ENCODE results near the gene EMP2. TPM values are rescaled to one million over a fixed set of nuclear protein-coding genes. Genes with fewer than 3 reads are reported as not detected.
"Not testable (repeated sequence)": the region's sequence is repeated elsewhere in the genome, so short reads cannot be mapped to it uniquely, and the experiment has no call there.

Gene EMP2
- total RNA-seq, 1 experiment from 2014 or later = 28.0 TPM

- peak; percentile 70 for DNase-seq (ENCODE audit: low read depth)
Observed at GRCh38 chr16:10521681-10522274, 58.6 kb downstream of the EMP2 start.

- DNase-seq (ENCODE audit: low read depth) = no peak
Observed at GRCh38 chr16:10520869-10521578, 59.4 kb downstream of the EMP2 start.

- no peak for DNase-seq (ENCODE audit: low read depth)
Observed at GRCh38 chr16:10519929-10520868, 60.2 kb downstream of the EMP2 start.

- no peak for DNase-seq (ENCODE audit: low read depth)
Observed at GRCh38 chr16:10519297-10519696, 61.1 kb downstream of the EMP2 start.

- DNase-seq (ENCODE audit: low read depth) = no peak
Observed at GRCh38 chr16:10518479-10519041, 61.8 kb downstream of the EMP2 start.

DNA sequence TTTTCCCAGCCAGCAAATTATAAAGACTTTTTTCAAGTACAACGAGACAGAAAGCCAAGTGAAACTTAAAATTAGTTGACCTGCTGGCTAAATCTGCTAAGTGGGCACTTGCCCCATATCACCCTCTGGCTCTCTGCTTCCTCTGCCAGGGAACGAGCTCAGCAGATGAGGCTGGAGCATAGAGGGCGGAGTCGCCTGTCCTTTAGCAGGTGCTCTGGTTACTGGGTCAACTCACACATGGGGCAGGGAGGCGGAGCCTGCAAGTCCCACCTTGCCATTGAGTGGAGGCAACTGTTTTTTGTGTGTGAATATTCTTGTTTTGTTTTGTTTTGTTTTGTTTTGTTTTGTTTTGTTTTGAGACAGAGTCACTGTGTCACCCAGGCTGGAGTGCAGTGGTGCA lies 62.5 kb downstream of the EMP2 start:
- no peak for DNase-seq (ENCODE audit: low read depth)

GRCh38 chr16:10514369-10515055 lies 65.9 kb downstream of the EMP2 start:
- DNase-seq (ENCODE audit: low read depth) = peak; percentile 63

DNA sequence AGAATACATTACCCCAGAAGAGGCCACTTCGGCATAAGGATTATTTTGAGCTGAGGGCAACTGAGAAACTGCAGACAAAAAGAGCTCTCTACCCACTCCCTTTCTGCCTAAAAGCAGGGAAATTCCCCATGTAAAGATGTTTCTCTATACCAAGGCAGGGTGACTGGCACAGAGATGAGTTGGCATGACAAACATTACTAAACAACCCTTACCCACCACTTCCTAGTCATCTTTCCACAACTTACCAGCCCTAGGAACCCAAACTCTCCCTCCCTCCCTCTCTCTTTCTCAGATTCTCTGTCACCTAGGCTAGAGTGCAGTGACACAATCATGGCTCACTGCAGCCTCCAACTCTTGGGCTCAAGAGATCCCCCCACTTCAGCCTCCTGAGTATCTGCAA lies 68.6 kb downstream of the EMP2 start:
- DNase-seq (ENCODE audit: low read depth) = peak; percentile 61

GRCh38 chr16:10510279-10510678 lies 70.1 kb downstream of the EMP2 start:
- DNase-seq (ENCODE audit: low read depth) = no peak

- DNase-seq (ENCODE audit: low read depth) = peak; percentile 80
Observed at GRCh38 chr16:10509534-10510025, 70.8 kb downstream of the EMP2 start.

GRCh38 chr16:10505286-10505685 lies 75.1 kb downstream of the EMP2 start:
- DNase-seq (ENCODE audit: low read depth) = not testable (repeated sequence)

DNA sequence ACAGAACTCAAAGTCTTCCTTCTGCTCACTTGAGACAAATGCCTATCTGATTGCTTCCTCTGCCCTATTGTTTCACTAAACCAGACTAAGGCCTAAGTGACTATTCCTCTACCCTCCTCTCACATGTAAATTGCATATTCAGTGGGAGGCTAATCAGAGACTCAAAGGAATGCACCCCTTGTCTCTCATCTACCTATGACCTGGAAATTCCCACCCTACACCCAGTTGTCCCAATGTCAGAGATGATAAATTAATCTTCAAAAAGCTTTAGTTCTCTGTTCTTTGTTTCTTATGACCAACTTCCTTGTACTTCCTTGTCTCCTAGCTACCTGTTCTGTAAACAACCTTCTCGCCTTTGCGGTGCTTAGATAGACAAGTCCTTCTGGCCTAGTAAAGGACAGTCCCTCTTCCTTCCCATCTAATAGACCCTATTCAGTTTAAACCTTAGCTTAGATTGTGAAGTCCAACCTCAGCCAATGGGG lies 76.0 kb downstream of the EMP2 start:
- no peak for DNase-seq (ENCODE audit: low read depth)

GRCh38 chr16:10502776-10503175 lies 77.6 kb downstream of the EMP2 start:
- no peak for DNase-seq (ENCODE audit: low read depth)

- DNase-seq (ENCODE audit: low read depth) = no peak
Observed at GRCh38 chr16:10501016-10501607, 79.3 kb downstream of the EMP2 start.

GRCh38 chr16:10500582-10500981 lies 79.8 kb downstream of the EMP2 start:
- no peak for DNase-seq (ENCODE audit: low read depth)

GRCh38 chr16:10497132-10498101 lies 83.0 kb downstream of the EMP2 start:
- peak; percentile 84 for DNase-seq (ENCODE audit: low read depth)

DNA sequence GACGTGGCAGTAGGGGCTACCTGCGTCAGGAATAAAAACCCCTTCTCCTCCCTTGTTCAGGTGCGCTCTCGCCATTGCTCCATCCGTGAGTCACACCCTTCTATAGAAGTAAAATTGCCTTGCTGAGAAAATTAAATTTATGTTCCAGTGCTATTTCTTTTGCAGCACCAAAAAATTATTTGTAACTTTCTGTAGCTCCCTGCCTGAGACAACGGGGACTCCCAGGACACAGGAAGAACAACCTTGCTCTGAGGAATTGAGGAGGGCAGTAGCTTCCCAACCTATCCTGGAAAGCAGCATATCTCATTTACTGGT lies 85.4 kb downstream of the EMP2 start:
- no peak for DNase-seq (ENCODE audit: low read depth)

DNA sequence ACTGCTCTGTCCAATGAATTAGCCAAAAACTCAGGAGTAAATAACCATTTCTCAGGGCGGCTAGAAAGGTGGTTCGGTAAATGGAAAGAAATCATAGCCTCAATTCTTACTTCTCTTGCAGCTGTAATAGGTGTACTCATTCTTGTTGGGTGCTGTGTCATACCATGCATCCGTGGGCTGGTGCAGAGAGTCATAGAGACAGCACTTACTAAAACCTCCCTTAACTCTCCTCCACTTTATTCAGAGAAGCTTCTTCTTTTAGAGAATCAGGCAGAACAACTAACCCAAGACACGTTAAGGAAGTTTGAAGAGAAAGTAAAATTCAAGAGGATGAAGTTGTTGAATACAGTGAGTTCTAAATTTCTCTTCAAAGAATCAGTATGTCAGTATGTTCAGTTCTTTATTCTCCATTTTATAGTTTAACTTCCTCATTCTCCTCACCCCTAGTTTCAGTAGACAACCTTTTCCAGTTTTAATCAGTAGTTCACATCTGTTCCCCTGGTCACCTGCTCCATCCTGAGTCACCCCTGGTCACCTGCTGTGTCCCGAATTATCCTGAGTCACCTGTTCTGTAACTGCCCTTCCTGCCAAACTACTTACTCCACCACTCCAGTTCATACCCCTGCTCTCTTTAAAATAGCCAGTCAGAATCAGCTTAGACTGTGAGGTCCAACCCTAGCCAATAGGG lies 85.9 kb downstream of the EMP2 start:
- no peak for DNase-seq (ENCODE audit: low read depth)

GRCh38 chr16:10493276-10493675 lies 87.1 kb downstream of the EMP2 start:
- DNase-seq (ENCODE audit: low read depth) = peak; percentile 41

Data from M059J (cell line).